ENCODE results near the gene PGAP3.

The PGAP3 gene

GRCh38 chr17:39634384-39634871 lies 53.4 kb downstream of the PGAP3 start:
- peak; percentile 65 for DNase-seq (ENCODE audit: low read depth)
- no peak overlapping the region for H3K4me3 ChIP-seq (ENCODE audit: low read depth, low read length)
- TF ChIP-seq CTCF (IDR thresholded peaks at IDR 0.05; ENCODE audit: low read depth, low read length) (peak; percentile 68), MYC (IDR thresholded peaks at IDR 0.05; ENCODE audit: low read depth, low read length) (no peak)

GRCh38 chr17:39633570-39634183 lies 54.2 kb downstream of the PGAP3 start:
- TF ChIP-seq MAX (IDR thresholded peaks at IDR 0.05; ENCODE audit: low read depth, low read length) (no peak), POLR2A (IDR thresholded peaks at IDR 0.05; ENCODE audit: extremely low read depth, insufficient read length) (no peak), MYC (IDR thresholded peaks at IDR 0.05; ENCODE audit: low read depth, low read length) (no peak), CTCF (IDR thresholded peaks at IDR 0.05; ENCODE audit: low read depth, low read length) (no peak)
- H3K4me3 ChIP-seq (ENCODE audit: low read depth, low read length): no peak overlapping the region
- no peak for DNase-seq (ENCODE audit: low read depth)

DNA sequence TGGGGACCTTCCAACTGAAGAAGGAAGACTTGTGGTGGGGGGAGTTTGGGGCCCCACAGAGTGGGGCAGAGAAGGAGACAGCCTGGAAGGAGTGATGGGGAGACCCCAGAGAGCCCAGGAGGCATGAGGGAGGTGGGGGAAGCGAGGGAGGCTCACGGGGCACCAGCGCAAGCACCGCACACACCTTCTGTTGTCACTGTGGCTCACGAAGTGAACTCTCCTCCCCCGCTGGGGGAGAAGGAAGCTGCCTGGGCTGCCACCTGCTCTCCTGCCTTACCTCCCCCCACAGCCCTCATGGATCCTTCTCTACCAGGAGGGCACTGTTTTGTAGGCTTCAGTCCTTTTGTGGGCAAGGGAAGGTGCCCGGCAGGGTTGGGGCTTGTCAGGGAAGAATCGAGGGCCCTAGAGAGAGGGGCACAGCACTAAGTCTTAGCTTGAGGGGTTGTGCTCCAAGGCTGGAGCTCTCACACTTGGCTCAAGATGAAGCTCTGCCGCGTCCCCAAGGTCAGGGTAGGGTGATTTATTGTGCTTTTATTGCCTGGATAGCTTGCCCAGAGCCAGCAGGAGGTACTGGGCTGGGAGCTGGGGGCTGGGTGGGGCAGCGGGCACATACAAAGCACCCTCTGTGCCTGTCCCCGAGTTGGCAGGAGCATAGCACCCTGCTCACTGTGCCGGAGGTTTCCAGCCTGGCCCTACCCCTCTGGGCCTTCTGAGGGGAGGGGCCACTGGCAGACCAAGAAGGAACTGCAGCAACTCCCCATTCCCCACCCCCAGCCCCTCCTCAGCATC lies 55.5 kb downstream of the PGAP3 start:
- TF ChIP-seq MYC (IDR thresholded peaks at IDR 0.05; ENCODE audit: low read depth, low read length) (0 out of 2 replicates have a peak, but pooled peaks have one; percentile 27), MAX (IDR thresholded peaks at IDR 0.05; ENCODE audit: low read depth, low read length) (peak; percentile 16; the same call in 1 of the 2 replicates), POLR2A (IDR thresholded peaks at IDR 0.05; ENCODE audit: extremely low read depth, insufficient read length) (no peak)
- peak; percentile 61 for DNase-seq (ENCODE audit: low read depth)
- H3K4me3 ChIP-seq (ENCODE audit: low read depth, low read length): no peak overlapping the region

DNA sequence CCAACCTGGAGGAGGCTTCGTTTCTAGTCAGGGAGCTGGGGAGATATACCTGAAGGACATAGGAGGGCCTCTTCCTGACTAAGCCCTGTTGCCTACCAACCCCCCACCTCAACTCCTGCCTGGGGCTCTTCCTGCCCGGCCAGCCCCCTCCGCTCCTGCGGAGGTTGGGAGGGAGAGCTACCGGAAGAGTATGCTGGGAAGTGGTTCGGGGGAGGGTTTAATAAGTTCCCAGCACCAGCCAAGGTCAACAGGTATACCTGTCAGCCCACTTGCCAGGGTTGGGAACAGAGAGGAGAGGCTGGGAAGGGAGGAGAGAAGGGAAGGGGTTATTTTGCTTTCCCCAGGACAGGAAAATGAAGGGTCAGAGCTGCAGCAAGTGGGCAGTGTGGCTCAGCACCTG lies 56.5 kb downstream of the PGAP3 start:
- TF ChIP-seq MYC (IDR thresholded peaks at IDR 0.05; ENCODE audit: low read depth, low read length) (no peak), POLR2A (IDR thresholded peaks at IDR 0.05; ENCODE audit: extremely low read depth, insufficient read length) (no peak), MAX (IDR thresholded peaks at IDR 0.05; ENCODE audit: low read depth, low read length) (no peak), CTCF (IDR thresholded peaks at IDR 0.05; ENCODE audit: low read depth, low read length) (no peak)
- H3K4me3 ChIP-seq (ENCODE audit: low read depth, low read length): no peak overlapping the region
- DNase-seq (ENCODE audit: low read depth): no peak

- peak; percentile 92 for DNase-seq (ENCODE audit: low read depth)
- TF ChIP-seq MAX (IDR thresholded peaks at IDR 0.05; ENCODE audit: low read depth, low read length) (peak; percentile 45; the same call in 1 of the 2 replicates), CTCF (IDR thresholded peaks at IDR 0.05; ENCODE audit: low read depth, low read length) (peak; percentile 29), MYC (IDR thresholded peaks at IDR 0.05; ENCODE audit: low read depth, low read length) (peak; percentile 47), POLR2A (IDR thresholded peaks at IDR 0.05; ENCODE audit: extremely low read depth, insufficient read length) (no peak)
- no peak overlapping the region for H3K4me3 ChIP-seq (ENCODE audit: low read depth, low read length)
These were observed 58.0 kb downstream of the PGAP3 start for GRCh38 chr17:39629898-39630297.

DNA sequence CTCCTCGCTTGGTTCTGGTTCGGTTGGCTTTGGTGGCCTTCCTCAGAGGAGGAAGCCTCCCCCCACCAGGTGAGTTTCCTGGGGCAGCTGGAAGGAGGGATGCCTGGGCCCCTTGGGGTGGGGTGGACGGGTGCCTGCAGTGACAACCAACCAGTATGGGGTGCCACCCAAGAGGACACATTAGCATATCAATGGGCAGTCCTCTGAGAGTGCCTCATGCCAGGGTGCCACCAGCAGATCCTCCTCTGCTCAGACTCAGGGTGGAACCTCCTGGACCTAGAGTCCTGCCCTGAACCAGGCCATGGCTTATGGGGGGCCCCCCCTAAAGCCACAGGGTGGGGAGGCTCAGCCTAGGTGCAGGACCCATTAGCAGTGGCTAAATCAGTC lies 58.4 kb downstream of the PGAP3 start:
- no peak for DNase-seq (ENCODE audit: low read depth)
- no peak overlapping the region for H3K4me3 ChIP-seq (ENCODE audit: low read depth, low read length)

More for the DNA sequence above, 58.4 kb downstream of the PGAP3 start:
- TF ChIP-seq POLR2A (IDR thresholded peaks at IDR 0.05; ENCODE audit: extremely low read depth, insufficient read length): no peak
- no peak for TF ChIP-seq MAX (IDR thresholded peaks at IDR 0.05; ENCODE audit: low read depth, low read length)
